ENCODE measurements around the gene CTBP2.

CTBP2 gene

DNA sequence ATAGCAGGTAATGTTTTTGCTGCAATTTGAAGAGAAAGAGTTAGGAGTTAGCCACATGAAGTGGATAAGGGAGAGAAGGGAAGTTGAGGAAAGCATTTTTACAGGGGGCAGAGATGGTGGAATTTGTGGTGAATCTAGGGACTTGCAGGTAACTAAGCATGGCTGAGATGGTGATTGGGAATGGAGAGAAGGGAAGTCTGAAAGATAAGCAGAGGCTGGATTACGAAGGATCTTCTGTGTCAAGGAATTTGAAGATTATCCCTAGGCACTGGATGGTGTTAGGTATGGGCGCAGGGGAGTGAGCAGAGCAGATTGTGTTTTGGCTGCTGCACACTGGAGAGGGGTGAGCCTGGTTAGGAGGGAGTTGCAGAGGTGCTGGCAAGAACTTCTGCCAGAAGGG is 193.1 kb downstream of the CTBP2 start:
- peaks cover 3% of the 10 kb centered on the region; the same call in 1 of the 2 replicates for H3K36me3 ChIP-seq (ENCODE audit: low read length)

GRCh38 chr10:124966008-124966407 is 194.4 kb downstream of the CTBP2 start:
- H2AFZ ChIP-seq (ENCODE audit: low read depth, low read length, severe bottlenecking), result no peak overlapping the region
- no peak overlapping the region for H3K27ac ChIP-seq (ENCODE audit: low read depth, low read length)
- no peaks in the 10 kb centered on the region for H3K9me2 ChIP-seq (replicated peaks; ENCODE audit: insufficient read depth, low read length)
- H3K36me3 ChIP-seq (ENCODE audit: low read length), result peaks cover 3% of the 10 kb centered on the region; the same call in 1 of the 2 replicates
- H3K4me2 ChIP-seq (ENCODE audit: low read depth, low read length, poor library complexity, severe bottlenecking), result no peak overlapping the region
- H3F3A ChIP-seq (ENCODE audit: insufficient read depth), result no peaks in the 10 kb centered on the region
- no peak for TF ChIP-seq EZH2phosphoT487 (conservative IDR thresholded peaks at IDR 0.05; ENCODE audit: low read length)
- TF ChIP-seq, protein P1, sequence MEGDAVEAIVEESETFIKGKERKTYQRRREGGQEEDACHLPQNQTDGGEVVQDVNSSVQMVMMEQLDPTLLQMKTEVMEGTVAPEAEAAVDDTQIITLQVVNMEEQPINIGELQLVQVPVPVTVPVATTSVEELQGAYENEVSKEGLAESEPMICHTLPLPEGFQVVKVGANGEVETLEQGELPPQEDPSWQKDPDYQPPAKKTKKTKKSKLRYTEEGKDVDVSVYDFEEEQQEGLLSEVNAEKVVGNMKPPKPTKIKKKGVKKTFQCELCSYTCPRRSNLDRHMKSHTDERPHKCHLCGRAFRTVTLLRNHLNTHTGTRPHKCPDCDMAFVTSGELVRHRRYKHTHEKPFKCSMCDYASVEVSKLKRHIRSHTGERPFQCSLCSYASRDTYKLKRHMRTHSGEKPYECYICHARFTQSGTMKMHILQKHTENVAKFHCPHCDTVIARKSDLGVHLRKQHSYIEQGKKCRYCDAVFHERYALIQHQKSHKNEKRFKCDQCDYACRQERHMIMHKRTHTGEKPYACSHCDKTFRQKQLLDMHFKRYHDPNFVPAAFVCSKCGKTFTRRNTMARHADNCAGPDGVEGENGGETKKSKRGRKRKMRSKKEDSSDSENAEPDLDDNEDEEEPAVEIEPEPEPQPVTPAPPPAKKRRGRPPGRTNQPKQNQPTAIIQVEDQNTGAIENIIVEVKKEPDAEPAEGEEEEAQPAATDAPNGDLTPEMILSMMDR (IDR thresholded peaks at IDR 0.05; ENCODE audit: insufficient read depth, low read length, poor library complexity, severe bottlenecking), result no peak
- no peaks in the 10 kb centered on the region for H3K9me3 ChIP-seq (ENCODE audit: insufficient read depth, low read length)
- H4K20me1 ChIP-seq (ENCODE audit: low read depth, low read length), result 0 out of 2 replicates have a peak, but pooled peaks cover 3% of the 10 kb centered on the region
- no peak overlapping the region for H3K9ac ChIP-seq (ENCODE audit: low read length)
- peaks cover 41% of the 10 kb centered on the region for H3K79me2 ChIP-seq (ENCODE audit: insufficient read depth, low read length)
- no peaks in the 10 kb centered on the region for H3K27me3 ChIP-seq (ENCODE audit: low read length)
- no peak overlapping the region for H3K4me3 ChIP-seq (ENCODE audit: insufficient read depth, low read length, poor library complexity, severe bottlenecking)

More for the DNA sequence above, 193.1 kb downstream of the CTBP2 start:
- Histone ChIP-seq H3K4me3 (ENCODE audit: insufficient read depth, low read length, poor library complexity, severe bottlenecking) (no peak overlapping the region), H2AFZ (ENCODE audit: low read depth, low read length, severe bottlenecking) (no peak overlapping the region), H4K20me1 (ENCODE audit: low read depth, low read length) (no peaks in the 10 kb centered on the region), H3K9me2 (replicated peaks; ENCODE audit: insufficient read depth, low read length) (no peaks in the 10 kb centered on the region), H3K27ac (ENCODE audit: low read depth, low read length) (no peak overlapping the region), H3K9ac (ENCODE audit: low read length) (no peak overlapping the region), H3K9me3 (ENCODE audit: insufficient read depth, low read length) (no peaks in the 10 kb centered on the region), H3K79me2 (ENCODE audit: insufficient read depth, low read length) (peaks cover 30% of the 10 kb centered on the region), H3K27me3 (ENCODE audit: low read length) (no peaks in the 10 kb centered on the region), H3K4me2 (ENCODE audit: low read depth, low read length, poor library complexity, severe bottlenecking) (no peak overlapping the region), H3F3A (ENCODE audit: insufficient read depth) (no peaks in the 10 kb centered on the region)
- TF ChIP-seq, protein P1 (IDR thresholded peaks at IDR 0.05; ENCODE audit: insufficient read depth, low read length, poor library complexity, severe bottlenecking), result no peak
- no peak for TF ChIP-seq EZH2phosphoT487 (conservative IDR thresholded peaks at IDR 0.05; ENCODE audit: low read length)

DNA sequence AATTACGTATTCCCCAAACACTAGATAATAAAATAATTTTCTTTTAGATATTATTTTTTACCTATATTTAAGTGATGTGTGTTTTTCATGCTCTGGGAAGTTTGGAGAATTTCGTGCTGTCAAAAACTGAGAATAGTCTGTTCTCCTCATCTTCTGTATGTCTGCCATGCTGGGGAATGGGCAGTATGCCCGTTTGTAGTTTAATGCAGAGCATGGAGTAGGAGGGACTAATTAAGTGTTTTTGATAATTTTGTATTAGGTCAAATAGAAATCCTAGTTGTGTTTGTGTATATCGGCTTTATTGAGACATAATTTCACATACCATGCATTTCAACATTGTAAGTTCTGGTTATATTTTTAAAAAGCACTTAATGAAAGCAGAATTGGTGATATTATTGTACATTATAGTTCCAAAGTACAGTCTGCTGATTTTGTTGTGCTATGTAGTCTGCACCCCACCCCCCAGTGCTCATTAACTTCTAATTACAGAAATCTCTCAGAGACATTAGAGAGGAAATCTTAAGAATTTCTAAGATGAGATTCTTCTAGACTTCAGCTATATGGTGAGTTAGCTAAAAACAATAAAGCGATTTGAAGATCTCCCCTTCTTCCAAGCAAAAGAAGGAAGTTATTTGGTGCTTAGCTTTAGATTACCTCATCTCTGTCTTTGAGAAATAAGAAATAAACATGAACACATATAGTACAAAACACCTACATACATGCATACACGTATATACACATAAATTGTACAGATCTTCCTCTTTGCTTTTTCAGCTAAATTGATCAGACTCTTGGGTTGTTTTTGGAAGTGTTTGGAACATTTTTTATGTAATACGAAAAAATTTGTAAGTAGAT is 196.3 kb downstream of the CTBP2 start:
- H2AFZ ChIP-seq (ENCODE audit: low read depth, low read length, severe bottlenecking), result no peak overlapping the region
- no peaks in the 10 kb centered on the region for H3K9me3 ChIP-seq (ENCODE audit: insufficient read depth, low read length)
- H3K27me3 ChIP-seq (ENCODE audit: low read length), result no peaks in the 10 kb centered on the region
- H3K4me3 ChIP-seq (ENCODE audit: insufficient read depth, low read length, poor library complexity, severe bottlenecking), result no peak overlapping the region
- H3K27ac ChIP-seq (ENCODE audit: low read depth, low read length), result no peak overlapping the region
- H3K4me2 ChIP-seq (ENCODE audit: low read depth, low read length, poor library complexity, severe bottlenecking), result no peak overlapping the region
- no peaks in the 10 kb centered on the region for H3K9me2 ChIP-seq (replicated peaks; ENCODE audit: insufficient read depth, low read length)
- H3K79me2 ChIP-seq (ENCODE audit: insufficient read depth, low read length), result peaks cover 54% of the 10 kb centered on the region
- 0 out of 2 replicates have a peak, but pooled peaks cover 3% of the 10 kb centered on the region for H4K20me1 ChIP-seq (ENCODE audit: low read depth, low read length)
- H3K36me3 ChIP-seq (ENCODE audit: low read length), result peaks cover 3% of the 10 kb centered on the region; the same call in 1 of the 2 replicates
- H3K9ac ChIP-seq (ENCODE audit: low read length), result no peak overlapping the region
- no peaks in the 10 kb centered on the region for H3F3A ChIP-seq (ENCODE audit: insufficient read depth)
- TF ChIP-seq, protein P1 (IDR thresholded peaks at IDR 0.05; ENCODE audit: insufficient read depth, low read length, poor library complexity, severe bottlenecking), result no peak
- TF ChIP-seq EZH2phosphoT487 (conservative IDR thresholded peaks at IDR 0.05; ENCODE audit: low read length), result no peak
